ENCODE data around the gene ADGRD2. TPM values are rescaled to one million over a fixed set of nuclear protein-coding genes. Genes with fewer than 3 reads are reported as not detected.

The ADGRD2 gene
- total RNA-seq, 1 experiment from 2014 or later = 1.5 TPM

DNA sequence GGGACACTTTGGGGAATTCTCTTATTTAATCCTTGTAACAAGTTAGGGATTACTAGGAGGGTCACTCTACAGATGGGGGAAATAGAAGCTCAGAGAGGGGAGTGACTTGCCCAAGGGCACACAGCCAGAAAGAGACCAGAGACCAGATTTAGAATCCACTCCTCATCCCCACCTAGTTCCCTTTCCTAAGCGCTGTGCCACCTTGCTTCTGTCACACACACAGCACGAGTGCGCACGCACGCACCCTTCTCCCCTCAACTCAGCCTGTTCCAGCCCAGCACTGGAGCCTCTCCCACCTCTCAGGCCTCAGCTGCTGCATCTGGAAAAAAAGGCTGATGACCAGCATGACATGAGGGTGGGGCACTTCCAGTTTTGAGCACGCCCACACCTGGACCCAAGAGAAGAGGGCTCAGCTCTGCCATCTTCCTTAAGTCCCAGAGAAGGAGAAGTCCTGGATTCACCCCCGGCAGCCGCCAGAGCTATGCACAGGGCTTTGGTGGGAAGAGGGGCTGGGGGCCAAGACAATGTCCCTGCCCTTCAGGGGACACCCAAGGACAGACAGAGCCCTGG is 38.5 kb downstream of the ADGRD2 start:
- no peak overlapping the region for H4K8ac ChIP-seq (replicated peaks; ENCODE audit: insufficient read length, low read depth, low read length)
- H2BK20ac ChIP-seq (ENCODE audit: low read depth, low read length, poor library complexity, severe bottlenecking) = no peak overlapping the region
- no peaks in the 10 kb centered on the region for H3K79me2 ChIP-seq (ENCODE audit: insufficient read depth, low read length)
- Mint-ChIP-seq H3K4me1 (peaks cover 17 to 50% of the 10 kb centered on the region in 2 experiments), H3K4me3 (no peak overlapping the region), H3K9me3 (no peaks in the 10 kb centered on the region), H3K27ac (no peak overlapping the region), H3K36me3 (ENCODE audit: insufficient read depth in 1 of 3, low read depth in 3 of 3) (no peaks in the 10 kb centered on the region), H3K27me3 (ENCODE audit: low read depth) (peaks cover 21% of the 10 kb centered on the region)
- no peak overlapping the region for H3T11ph ChIP-seq (ENCODE audit: low read length)
- H2BK15ac ChIP-seq (ENCODE audit: low read depth, low read length) = no peak overlapping the region
- no peak for DNase-seq
- no peak overlapping the region for H3K4ac ChIP-seq (ENCODE audit: low read depth, low read length)
- H3K23ac ChIP-seq (ENCODE audit: insufficient read length, low read depth, low read length) = no peak overlapping the region
- no peak overlapping the region for H2BK120ac ChIP-seq (ENCODE audit: low read depth, low read length, poor library complexity, severe bottlenecking)
- no peaks in the 10 kb centered on the region for H3K4me1 ChIP-seq (ENCODE audit: insufficient read depth, low read length)
- WGBS (ENCODE audit: extremely low coverage, insufficient read length, low lambda C conversion rate) = no CpG with 5 or more reads among the region's 8 CpGs
- no peaks in the 10 kb centered on the region for H3K79me1 ChIP-seq (ENCODE audit: insufficient read depth, low read depth, low read length, poor library complexity, severe bottlenecking)
- H3K18ac ChIP-seq (ENCODE audit: insufficient read length, low read depth, low read length) = no peak overlapping the region
- H3K14ac ChIP-seq (ENCODE audit: insufficient read depth, low read length) = no peak overlapping the region; the same call in 1 of the 2 replicates
- no peaks in the 10 kb centered on the region for H3K27me3 ChIP-seq (ENCODE audit: insufficient read depth, low read length)
- no peak overlapping the region for H3K9ac ChIP-seq (ENCODE audit: extremely low read depth, insufficient read length, low read length)
- H4K91ac ChIP-seq (ENCODE audit: insufficient read length, low read depth, low read length) = no peak overlapping the region
- no peak overlapping the region for H2AFZ ChIP-seq (ENCODE audit: low read length)
- H3K9me3 ChIP-seq (ENCODE audit: control insufficient read depth, low read depth, low read length) = no peaks in the 10 kb centered on the region
- H2BK5ac ChIP-seq (ENCODE audit: insufficient read length, low read length) = no peak overlapping the region
- no peak overlapping the region for H3K27ac ChIP-seq (ENCODE audit: insufficient read length, low read depth, low read length)
- TF ChIP-seq, protein P1, sequence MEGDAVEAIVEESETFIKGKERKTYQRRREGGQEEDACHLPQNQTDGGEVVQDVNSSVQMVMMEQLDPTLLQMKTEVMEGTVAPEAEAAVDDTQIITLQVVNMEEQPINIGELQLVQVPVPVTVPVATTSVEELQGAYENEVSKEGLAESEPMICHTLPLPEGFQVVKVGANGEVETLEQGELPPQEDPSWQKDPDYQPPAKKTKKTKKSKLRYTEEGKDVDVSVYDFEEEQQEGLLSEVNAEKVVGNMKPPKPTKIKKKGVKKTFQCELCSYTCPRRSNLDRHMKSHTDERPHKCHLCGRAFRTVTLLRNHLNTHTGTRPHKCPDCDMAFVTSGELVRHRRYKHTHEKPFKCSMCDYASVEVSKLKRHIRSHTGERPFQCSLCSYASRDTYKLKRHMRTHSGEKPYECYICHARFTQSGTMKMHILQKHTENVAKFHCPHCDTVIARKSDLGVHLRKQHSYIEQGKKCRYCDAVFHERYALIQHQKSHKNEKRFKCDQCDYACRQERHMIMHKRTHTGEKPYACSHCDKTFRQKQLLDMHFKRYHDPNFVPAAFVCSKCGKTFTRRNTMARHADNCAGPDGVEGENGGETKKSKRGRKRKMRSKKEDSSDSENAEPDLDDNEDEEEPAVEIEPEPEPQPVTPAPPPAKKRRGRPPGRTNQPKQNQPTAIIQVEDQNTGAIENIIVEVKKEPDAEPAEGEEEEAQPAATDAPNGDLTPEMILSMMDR (conservative IDR thresholded peaks at IDR 0.05) = no peak
- H3K23me2 ChIP-seq (ENCODE audit: insufficient read length, low read depth, low read length, poor library complexity, severe bottlenecking) = no peaks in the 10 kb centered on the region
- no peak overlapping the region for H3K56ac ChIP-seq (ENCODE audit: insufficient read length, low read depth, low read length)
- H4K20me1 ChIP-seq (ENCODE audit: control insufficient read depth, insufficient read depth, insufficient read length) = no peaks in the 10 kb centered on the region
- no peak overlapping the region for H2AK5ac ChIP-seq (ENCODE audit: insufficient read length, low read length)
- no peak overlapping the region for H2BK12ac ChIP-seq (ENCODE audit: insufficient read length, low read depth, low read length)
- no peak overlapping the region for H3K4me2 ChIP-seq (ENCODE audit: insufficient read depth, insufficient read length, low read length)
- H4K5ac ChIP-seq (ENCODE audit: insufficient read length, low read depth, low read length) = no peak overlapping the region

All from H9 (cell line).